HK-2 (cell line): Measurements from ENCODE around the gene HBG1.
A peak's percentile ranks its signal among the peaks of the same experiment; 100 is the strongest.
"Not testable (repeated sequence)": the region's sequence is repeated elsewhere in the genome, so short reads cannot be mapped to it uniquely, and the experiment has no call there.

Experiments used
- DNase-seq: peaks from one replicate; pipeline ENCODE4 v3.0.0-alpha.2; 2018; ENCODE audit not compliant: unreplicated experiment

HBG1 gene

GRCh38 chr11:5249807-5250396 lies at the start of gene HBG1:
Gene HBG1 (minus strand): TSS chr11:5249857. CDS start chr11:5249804, 53 bp downstream.
- not testable (repeated sequence) for DNase-seq

GRCh38 chr11:5298451-5298850 lies 48.8 kb upstream of the HBG1 start:
- no peak for DNase-seq

- DNase-seq: no peak
Observed at GRCh38 chr11:5297721-5298323, 48.2 kb upstream of the HBG1 start.

- DNase-seq: not testable (repeated sequence)
Observed at GRCh38 chr11:5294342-5294995, 44.8 kb upstream of the HBG1 start.

GRCh38 chr11:5293028-5293427 lies 43.4 kb upstream of the HBG1 start:
- DNase-seq: no peak

DNA sequence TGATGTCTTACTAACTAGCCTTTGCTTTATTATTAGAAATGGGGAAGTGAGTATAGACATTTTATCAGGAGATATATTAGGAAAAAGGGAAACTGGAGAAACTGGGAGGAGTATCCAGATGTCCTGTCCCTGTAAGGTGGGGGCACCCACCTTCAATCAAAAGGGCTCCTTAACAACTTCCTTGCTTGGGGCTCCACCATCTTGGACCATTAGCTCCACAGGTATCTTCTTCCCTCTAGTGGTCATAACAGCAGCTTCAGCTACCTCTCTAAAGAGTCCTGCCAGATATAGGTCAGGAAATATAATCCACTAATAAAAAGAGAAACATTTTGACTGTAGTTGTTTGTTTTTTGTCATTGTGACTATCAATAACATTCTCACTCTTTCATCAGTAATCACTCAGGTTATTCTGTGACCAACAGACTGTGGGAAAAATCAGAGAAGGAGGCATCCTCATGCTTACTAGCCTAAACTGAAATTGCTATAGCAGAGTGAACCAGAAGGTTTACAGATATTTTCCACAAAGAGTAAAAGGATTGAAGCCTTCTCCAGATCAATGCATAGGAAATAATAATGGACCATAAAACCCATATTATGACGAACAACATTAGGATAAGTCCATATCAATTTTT lies 41.7 kb upstream of the HBG1 start:
- DNase-seq: no peak

DNA sequence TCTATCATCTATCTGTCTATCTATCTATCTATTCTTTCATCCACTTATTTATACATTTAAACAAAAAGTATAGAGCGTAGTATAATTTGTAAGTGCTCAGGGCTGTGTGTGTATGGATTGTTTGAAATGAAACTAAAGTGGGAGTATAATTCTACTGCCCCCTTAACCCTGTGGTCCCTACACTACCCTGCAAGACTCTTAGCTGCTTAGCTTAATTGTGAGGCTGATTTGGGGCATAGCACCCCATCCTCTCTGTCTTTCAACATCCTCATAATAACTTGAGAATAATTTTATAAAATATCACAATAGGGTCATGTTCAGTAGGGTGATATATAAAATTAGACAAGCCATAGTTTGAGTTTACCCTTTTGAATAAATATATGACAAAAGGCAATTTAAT lies 40.4 kb upstream of the HBG1 start:
- DNase-seq: no peak

DNA sequence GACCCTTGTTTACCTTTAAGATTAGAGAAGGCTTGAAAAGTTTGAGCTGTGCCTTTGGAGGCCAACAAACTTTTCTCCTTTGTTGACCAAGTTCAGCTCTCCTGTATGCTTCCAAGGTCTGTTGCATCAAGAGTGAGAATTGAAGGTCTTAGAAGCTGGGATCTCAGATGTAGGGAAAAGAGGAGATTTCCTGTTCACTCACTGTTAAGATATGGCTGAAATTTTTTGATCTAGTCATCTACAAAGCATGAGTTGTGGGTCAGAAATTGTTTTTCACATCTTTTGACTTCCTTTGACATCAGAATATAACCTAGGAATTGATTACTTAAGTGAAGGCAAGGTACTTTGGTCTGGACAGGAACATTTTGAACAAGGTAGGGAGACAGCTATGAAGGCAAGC lies 40.0 kb upstream of the HBG1 start:
- DNase-seq: no peak

GRCh38 chr11:5288906-5289550 lies 39.4 kb upstream of the HBG1 start:
- DNase-seq: no peak

GRCh38 chr11:5288108-5288905 lies 38.6 kb upstream of the HBG1 start:
- no peak for DNase-seq

DNA sequence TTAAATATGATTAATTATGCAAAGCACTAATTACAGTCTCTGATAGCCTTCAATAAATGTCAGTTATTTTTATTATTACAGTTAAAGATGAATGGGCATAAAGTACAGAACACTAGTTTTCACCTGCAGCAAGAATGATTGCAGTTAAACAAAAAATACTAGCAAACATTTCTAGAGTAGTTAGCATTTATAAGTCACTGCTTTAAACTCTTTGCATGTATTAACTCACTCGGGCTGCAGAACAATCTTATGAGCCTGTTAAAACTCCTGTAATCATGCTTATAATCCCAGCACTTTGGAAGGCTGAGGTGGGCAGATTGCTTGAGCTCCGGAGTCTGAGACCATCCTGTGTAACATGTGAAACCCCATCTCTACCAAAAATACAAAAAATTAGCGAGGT lies 37.2 kb upstream of the HBG1 start:
- DNase-seq: no peak

GRCh38 chr11:5286351-5286750 lies 36.7 kb upstream of the HBG1 start:
- DNase-seq: no peak

- no peak for DNase-seq
Observed at GRCh38 chr11:5285703-5286340, 36.2 kb upstream of the HBG1 start.

DNA sequence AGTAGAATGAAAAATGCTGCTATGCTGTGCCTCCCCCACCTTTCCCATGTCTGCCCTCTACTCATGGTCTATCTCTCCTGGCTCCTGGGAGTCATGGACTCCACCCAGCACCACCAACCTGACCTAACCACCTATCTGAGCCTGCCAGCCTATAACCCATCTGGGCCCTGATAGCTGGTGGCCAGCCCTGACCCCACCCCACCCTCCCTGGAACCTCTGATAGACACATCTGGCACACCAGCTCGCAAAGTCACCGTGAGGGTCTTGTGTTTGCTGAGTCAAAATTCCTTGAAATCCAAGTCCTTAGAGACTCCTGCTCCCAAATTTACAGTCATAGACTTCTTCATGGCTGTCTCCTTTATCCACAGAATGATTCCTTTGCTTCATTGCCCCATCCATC lies 35.0 kb upstream of the HBG1 start:
- DNase-seq: no peak

DNA sequence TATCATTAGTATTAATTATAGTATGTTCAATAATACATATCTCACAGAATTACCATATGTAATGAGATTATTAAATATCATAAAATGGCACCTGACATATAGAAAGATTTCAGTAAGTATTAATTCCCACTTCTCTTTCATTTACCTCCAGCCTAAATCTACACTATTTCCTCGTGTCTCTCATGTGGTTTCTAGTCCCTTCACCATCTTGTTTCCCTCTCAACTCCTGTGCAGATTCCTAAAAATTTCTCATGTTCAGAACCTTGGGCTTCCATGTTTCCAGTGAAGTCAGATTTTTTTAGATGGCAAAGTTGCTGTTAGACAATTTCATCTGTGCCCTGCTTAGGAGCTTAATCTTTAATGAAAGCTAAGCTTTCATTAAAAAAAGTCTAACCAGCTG lies 34.2 kb upstream of the HBG1 start:
- no peak for DNase-seq

GRCh38 chr11:5283086-5283485 lies 33.4 kb upstream of the HBG1 start:
- no peak for DNase-seq

GRCh38 chr11:5282628-5283027 lies 33.0 kb upstream of the HBG1 start:
- no peak for DNase-seq

GRCh38 chr11:5281596-5281995 lies 31.9 kb upstream of the HBG1 start:
- DNase-seq: no peak

GRCh38 chr11:5280582-5281102 lies 31.0 kb upstream of the HBG1 start:
- DNase-seq: peak; percentile 10

GRCh38 chr11:5279471-5280090 lies 29.9 kb upstream of the HBG1 start:
- DNase-seq: no peak
